Vagina (tissue), 2 donors: Measurements from ENCODE around the gene PHKA2. TPM values are rescaled to one million over a fixed set of nuclear protein-coding genes. Genes with fewer than 3 reads are reported as not detected.

Source experiments
- DNase-seq, 2 donors: peaks; one replicate each; pipeline ENCODE4 v3.0.0-alpha.2; 2017; ENCODE audit errors: extremely low spot score in 2 of 2
- H3K27ac ChIP-seq: fragments of 200-600 bp; sonication (generic); one replicate; pipeline ENCODE4 v1.5.1; 2019
- H3K27me3 ChIP-seq: fragments of 200-600 bp; sonication (generic); one replicate; pipeline ENCODE4 v1.5.1; 2019
- H3K36me3 ChIP-seq, 2 donors: fragments of 200-600 bp; sonication (generic); one replicate each; pipeline ENCODE4 v1.5.1; 2017 to 2019
- H3K4me1 ChIP-seq: fragments of 200-600 bp; sonication (generic); one replicate; pipeline ENCODE4 v1.5.1; 2019
- H3K4me3 ChIP-seq, 2 donors: fragments of 200-600 bp; sonication (generic); 1 replicate in 1 of 2; 2 replicates in 1 of 2; pipeline ENCODE4 v1.5.1; 2016 to 2019
- H3K9me3 ChIP-seq: fragments of 200-600 bp; sonication (generic); one replicate; pipeline ENCODE4 v1.5.1; 2019
- CTCF ChIP-seq, 3 experiments: fragments of 450-650 bp in 2 of 3; fragments of 200-600 bp in 1 of 3; sonication (generic) in 1 of 3; IDR thresholded peaks; one replicate each; pipeline ENCODE4 v1.5.1; 2017 to 2019; ENCODE audit warnings: antibody characterized with exemption in 3 of 3, mild to moderate bottlenecking in 2 of 3, moderate library complexity in 2 of 3
- POLR2A ChIP-seq, 2 donors: fragments of 450-650 bp; IDR thresholded peaks; one replicate each; pipeline ENCODE4 v1.6.1; 2017; ENCODE audit warnings: antibody characterized with exemption in 2 of 2, mild to moderate bottlenecking in 2 of 2, moderate library complexity in 2 of 2
- POLR2AphosphoS5 ChIP-seq, 2 donors: sonication (generic); formaldehyde crosslinking; IDR thresholded peaks; one replicate each; pipeline ENCODE4 v1.9.0; 2017; ENCODE audit warnings: antibody characterized with exemption in 2 of 2, mild to moderate bottlenecking in 2 of 2, low read depth in 1 of 2; ENCODE audit not compliant: insufficient read depth in 1 of 2
- intact Hi-C: fragments of 100-400 bp; cut with DNase I; formaldehyde crosslinking; loops from one replicate; pipeline ENCODE4 v1.15.1; 2023
- total RNA-seq: library from RNA; depleted of rRNA; stranded (reverse); fragments of >200 nt; gene quantifications from one replicate; pipeline ENCODE4 v1.2.3, GENCODE V29; 2016

The PHKA2 gene
- total RNA-seq, 1 donor from 2014 or later = 29.5 TPM

DNA sequence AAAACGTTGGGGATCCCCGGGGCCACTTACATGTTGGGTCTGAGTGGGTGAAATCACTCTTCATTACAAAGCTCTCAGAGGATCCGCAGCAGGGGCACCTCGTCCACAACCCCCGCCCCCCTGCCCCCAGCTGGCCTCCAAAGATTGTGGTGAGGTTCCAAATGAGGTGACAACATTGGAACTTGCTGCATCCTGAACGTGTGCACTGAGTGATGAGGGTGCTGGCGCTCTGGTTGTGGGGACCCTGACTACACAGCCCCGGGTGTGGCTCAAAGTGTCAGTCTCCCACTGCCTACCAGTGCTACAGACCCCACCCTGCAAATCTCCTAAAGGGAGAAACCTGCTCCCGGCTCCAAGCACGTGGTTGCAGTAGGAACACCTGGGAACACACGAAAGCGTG is 111.9 kb downstream of the PHKA2 start:
- no peaks in the 10 kb centered on the region for H3K36me3 ChIP-seq
- peaks cover 8% of the 10 kb centered on the region for H3K4me1 ChIP-seq
- H3K27ac ChIP-seq = no peak overlapping the region
- intact Hi-C loops = no loop called here
- TF ChIP-seq POLR2AphosphoS5 (IDR thresholded peaks at IDR 0.05; ENCODE audit: insufficient read depth in 1 of 2, low read depth in 1 of 2) (no peak), POLR2A (IDR thresholded peaks at IDR 0.05) (no peak), CTCF (IDR thresholded peaks at IDR 0.05) (no peak)
- no peaks in the 10 kb centered on the region for H3K9me3 ChIP-seq
- H3K4me3 ChIP-seq = no peak overlapping the region
- H3K27me3 ChIP-seq = no peaks in the 10 kb centered on the region
- no peak for DNase-seq

- intact Hi-C loops = no loop called here
- Histone ChIP-seq H3K36me3 (no peaks in the 10 kb centered on the region), H3K4me3 (no peak overlapping the region), H3K4me1 (peaks cover 8% of the 10 kb centered on the region), H3K9me3 (no peaks in the 10 kb centered on the region), H3K27ac (no peak overlapping the region), H3K27me3 (no peaks in the 10 kb centered on the region)
- TF ChIP-seq POLR2AphosphoS5 (IDR thresholded peaks at IDR 0.05; ENCODE audit: insufficient read depth in 1 of 2, low read depth in 1 of 2) (no peak), POLR2A (IDR thresholded peaks at IDR 0.05) (no peak), CTCF (IDR thresholded peaks at IDR 0.05) (no peak)
- DNase-seq = no peak
Measured at GRCh38 chrX:18871161-18871890, 112.6 kb downstream of the PHKA2 start.

DNA sequence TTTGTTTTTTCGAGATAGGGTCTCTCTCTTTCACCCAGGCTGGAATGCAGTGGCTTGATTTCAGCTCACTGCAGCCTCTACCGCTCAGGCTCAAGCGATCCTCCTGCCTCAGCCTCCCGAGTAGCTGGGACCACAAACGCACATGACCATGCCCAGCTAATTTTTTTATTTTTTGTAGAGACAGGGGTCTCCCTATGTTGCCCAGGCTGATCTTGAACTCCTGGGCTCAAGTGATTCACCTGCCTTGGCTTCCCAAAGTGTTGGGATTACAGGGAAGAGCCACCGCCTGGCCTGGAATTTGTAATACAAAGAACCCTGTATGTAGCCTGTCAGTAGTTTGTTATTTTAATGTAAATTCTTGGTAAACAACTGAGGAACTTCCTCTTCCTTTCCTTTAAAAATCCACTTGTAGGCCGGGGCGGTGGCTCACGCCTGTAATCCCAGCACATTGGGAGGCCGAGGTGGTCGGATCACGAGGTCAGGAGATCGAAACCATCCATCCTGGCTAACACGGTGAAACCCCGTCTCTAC is 119.5 kb downstream of the PHKA2 start:
- intact Hi-C loops = no loop called here
- Histone ChIP-seq H3K36me3 (no peaks in the 10 kb centered on the region), H3K27me3 (no peaks in the 10 kb centered on the region), H3K4me1 (no peaks in the 10 kb centered on the region), H3K9me3 (no peaks in the 10 kb centered on the region), H3K27ac (no peak overlapping the region), H3K4me3 (no peak overlapping the region)
- no peak for DNase-seq
- TF ChIP-seq POLR2AphosphoS5 (IDR thresholded peaks at IDR 0.05; ENCODE audit: insufficient read depth in 1 of 2, low read depth in 1 of 2) (no peak), CTCF (IDR thresholded peaks at IDR 0.05) (no peak), POLR2A (IDR thresholded peaks at IDR 0.05) (no peak)

GRCh38 chrX:18861511-18861910 is 122.4 kb downstream of the PHKA2 start:
- no peak for TF ChIP-seq POLR2A (IDR thresholded peaks at IDR 0.05)
- no peak overlapping the region for H3K27ac ChIP-seq
- intact Hi-C loops = no loop called here
- no peaks in the 10 kb centered on the region for H3K9me3 ChIP-seq
- H3K36me3 ChIP-seq = no peaks in the 10 kb centered on the region
- no peaks in the 10 kb centered on the region for H3K27me3 ChIP-seq
- no peak for DNase-seq
- no peaks in the 10 kb centered on the region for H3K4me1 ChIP-seq
- H3K4me3 ChIP-seq = no peak overlapping the region

DNA sequence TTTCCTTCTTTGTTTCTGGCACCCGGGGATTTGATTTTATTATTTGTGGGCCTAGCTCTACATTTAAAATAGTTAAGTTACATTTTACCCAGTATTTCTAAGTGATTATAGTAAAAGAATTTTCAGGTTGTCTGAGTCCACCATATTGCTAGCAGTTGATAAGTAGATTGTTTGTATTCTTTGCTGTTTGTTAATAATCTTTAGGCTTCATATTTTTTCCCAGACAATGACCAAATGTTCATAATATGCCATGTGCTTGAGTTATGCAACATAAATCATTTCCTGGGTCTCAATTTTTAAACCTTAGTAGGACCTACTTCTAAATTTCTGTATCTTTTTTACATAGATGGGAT is 127.3 kb downstream of the PHKA2 start:
- Histone ChIP-seq H3K36me3 (no peaks in the 10 kb centered on the region), H3K9me3 (no peaks in the 10 kb centered on the region), H3K4me3 (no peak overlapping the region), H3K27ac (no peak overlapping the region), H3K27me3 (no peaks in the 10 kb centered on the region), H3K4me1 (no peaks in the 10 kb centered on the region)
- TF ChIP-seq POLR2A (IDR thresholded peaks at IDR 0.05) = no peak
- no peak for TF ChIP-seq CTCF (IDR thresholded peaks at IDR 0.05)
- no peak for TF ChIP-seq POLR2AphosphoS5 (IDR thresholded peaks at IDR 0.05; ENCODE audit: insufficient read depth in 1 of 2, low read depth in 1 of 2)
- intact Hi-C loops = no loop called here
- DNase-seq = no peak
